ENCODE results near the gene RBFOX2.
A peak's percentile ranks its signal among the peaks of the same experiment; 100 is the strongest.
"Not testable (repeated sequence)": the region's sequence is repeated elsewhere in the genome, so short reads cannot be mapped to it uniquely, and the experiment has no call there.

The RBFOX2 gene

GRCh38 chr22:35775339-35775738 lies 253.3 kb downstream of the RBFOX2 start:
- no peak for DNase-seq (ENCODE audit: low spot score)

GRCh38 chr22:35769974-35770373 lies 258.6 kb downstream of the RBFOX2 start:
- no peak for DNase-seq (ENCODE audit: low spot score)

DNA sequence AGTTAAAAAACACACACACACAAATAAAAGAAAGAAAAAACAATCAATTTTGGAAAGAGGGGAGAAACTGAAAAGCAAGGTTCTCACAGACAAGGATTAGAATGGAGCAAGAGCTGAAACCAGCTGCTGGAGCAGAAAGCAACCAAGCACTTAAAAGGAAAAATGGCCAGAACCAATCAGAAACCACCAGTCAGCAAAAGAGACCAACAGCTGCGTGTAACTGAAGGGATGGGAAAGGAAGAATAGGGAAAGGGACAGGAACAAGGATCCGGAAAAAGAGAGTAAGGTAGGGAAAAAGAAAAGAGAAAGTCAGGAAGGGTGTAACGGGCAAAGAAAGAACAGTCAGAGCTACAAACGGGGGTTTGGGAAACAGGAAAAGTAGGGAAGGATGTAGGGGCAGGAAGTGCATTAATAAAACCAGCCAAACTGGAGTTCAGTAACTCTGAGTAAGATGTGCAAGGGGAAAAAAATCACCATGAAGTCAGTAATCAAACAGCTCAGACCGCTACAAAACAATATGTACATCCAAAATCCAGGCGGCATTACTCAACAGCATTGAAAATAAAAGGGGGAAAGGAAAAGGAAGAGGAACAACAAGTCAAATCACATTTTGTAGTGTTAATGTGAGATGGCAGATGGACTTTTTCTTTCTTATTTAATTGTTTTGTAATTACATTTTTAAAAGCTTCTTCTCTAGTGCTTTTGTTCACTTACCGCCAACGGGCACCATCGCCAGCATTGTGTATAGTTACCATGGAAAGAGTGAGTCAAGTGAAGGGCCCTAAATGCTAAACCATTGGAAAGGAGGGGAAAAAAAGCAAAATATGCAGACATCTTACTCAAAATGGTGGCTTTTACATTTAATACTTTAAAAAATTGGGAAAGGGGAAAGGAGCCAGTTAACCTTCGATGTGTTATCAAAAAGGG lies 261.7 kb downstream of the RBFOX2 start:
- DNase-seq (ENCODE audit: low spot score), result no peak

GRCh38 chr22:35761037-35761436 lies 267.6 kb downstream of the RBFOX2 start:
- DNase-seq (ENCODE audit: low spot score), result peak; percentile 18

- no peak for DNase-seq (ENCODE audit: low spot score)
These were observed 270.2 kb downstream of the RBFOX2 start for GRCh38 chr22:35758394-35758793.

GRCh38 chr22:35756722-35757121 lies 271.9 kb downstream of the RBFOX2 start:
- no peak for DNase-seq (ENCODE audit: low spot score)

GRCh38 chr22:35754761-35755160 lies 273.9 kb downstream of the RBFOX2 start:
- DNase-seq (ENCODE audit: low spot score), result no peak

DNA sequence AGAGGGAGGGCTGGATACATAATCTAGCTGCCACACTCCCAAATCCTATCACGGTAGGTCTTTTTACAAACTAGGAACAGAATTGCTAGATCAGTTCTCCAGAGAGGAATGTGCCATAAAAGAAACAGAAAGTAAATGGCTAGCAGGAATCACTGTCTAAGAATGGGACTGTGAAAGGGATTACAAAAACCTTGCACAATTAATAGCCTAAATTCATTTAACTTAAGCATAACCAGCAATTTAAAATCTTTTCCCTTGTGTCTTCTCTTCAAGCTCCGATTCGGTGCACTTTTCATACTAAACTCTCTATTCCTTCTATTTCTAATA lies 275.8 kb downstream of the RBFOX2 start:
- DNase-seq (ENCODE audit: low spot score), result no peak

DNA sequence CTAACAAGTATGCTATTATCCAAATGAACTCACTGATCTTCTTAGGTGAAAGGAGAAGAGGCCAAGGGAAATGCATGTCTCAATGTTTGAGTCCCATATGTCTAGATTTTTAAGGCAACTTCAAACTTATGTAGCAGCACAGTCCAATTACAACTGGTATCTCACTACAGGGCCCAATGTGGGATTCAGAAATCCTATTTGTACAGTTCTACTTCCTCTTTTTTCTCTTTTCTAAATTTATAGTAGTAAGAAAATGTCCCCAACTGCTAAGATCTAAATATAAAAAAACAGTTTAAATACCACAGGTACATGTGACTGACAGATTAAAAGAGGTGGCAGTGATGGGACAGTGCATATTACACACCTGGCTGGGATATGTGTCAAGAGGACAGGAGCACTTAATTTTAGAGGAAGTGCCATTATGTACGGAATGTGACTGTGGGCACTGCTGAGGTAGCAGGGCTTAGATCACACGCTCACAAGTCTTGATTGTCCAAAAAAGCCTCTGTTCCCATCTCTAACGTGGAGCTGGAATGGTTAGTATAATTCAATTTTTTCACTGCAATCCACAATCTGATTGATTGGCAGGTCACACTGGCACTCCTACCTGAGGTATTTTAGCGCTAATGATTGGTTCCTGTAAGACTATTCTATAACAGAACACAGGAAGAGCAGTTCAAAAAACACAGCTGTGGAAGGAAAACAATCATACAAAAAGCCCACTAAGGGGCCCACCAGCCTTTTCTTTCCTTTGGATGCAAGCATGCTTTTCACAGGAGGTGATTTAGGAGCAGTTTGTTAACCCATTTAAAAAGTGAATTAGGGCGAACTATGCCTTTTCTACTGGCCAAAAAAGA lies 276.4 kb downstream of the RBFOX2 start:
- peak; percentile 64 for DNase-seq (ENCODE audit: low spot score)

- DNase-seq (ENCODE audit: low spot score), result peak; percentile 96
These were observed 278.8 kb downstream of the RBFOX2 start for GRCh38 chr22:35749808-35750207.

DNA sequence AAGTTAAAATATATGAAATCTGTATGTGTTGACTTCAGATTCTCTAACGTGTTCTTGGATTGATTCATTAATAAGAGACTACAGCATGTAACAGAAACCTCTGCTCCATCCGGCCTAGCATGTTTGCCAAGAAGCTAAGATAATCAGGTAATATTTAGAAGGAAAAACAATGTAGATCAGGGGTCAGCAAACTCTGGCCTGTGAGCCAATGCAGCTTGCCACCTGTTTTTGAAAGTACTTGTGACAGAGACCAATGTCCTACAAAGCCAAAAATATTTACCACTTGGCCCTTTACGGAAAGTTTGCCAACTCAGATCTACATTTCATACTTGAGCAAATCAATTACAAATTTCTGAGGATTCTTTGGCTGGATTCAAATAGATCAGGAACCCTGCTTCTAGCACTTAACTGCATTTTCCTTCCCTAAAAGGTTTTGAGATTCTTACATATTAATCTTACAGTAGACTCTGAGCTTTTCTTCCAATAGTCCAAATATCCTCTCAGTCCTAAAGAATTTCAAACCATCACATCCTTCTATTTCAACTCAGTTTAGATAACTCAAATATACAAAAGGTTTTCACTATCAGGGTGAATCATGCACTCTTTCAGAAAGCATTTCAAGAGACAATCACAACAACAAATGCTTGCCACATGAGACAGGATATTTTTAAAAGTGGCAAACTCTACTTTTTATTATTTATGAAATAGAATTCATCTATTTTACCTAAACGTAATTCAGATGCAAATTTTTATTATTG lies 281.5 kb downstream of the RBFOX2 start:
- DNase-seq (ENCODE audit: low spot score), result no peak

DNA sequence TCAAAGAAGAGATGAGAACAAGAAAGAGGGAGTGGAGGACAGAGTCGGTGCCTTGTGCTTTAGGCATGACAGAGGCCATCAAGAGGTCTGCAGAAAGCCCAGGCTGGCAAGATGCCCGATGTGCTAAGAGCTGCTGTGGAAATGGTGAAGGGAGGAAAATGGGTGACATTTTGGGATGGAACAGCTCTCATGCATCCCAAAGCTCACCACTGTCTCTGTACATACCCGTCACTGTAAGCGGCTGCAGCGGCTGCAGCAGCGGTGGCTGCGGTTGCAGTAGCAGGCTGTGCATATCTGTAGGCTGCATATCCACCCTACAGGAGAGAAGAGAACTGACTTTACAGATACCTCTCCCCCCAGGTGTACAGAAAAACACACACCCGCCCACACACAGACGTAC lies 282.4 kb downstream of the RBFOX2 start:
- no peak for DNase-seq (ENCODE audit: low spot score)

DNA sequence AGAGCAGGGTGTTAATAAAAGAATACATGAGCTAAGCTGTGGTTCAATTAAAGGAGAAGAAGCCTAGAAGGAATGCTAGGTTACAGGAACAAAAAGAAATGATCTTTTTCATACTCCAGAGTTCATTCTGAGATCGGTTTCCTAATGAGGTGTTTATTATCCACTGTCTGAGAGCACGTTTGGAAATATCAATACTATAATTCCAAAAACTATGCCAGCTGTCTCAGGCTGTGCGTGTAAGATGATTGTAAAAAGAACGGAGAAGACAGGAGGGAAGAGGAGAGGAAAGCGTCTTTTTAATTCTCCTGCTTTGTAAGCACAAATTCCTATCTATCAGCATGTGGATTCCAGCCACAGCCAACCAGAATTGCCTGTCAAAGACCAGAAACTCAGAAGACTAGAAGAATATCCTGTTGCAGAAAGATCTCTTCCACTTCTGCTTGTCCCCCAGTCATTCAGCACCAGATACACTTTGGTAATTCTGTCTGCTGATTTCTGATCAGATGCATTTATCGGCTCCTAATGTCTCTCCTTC lies 285.2 kb downstream of the RBFOX2 start:
- no peak for DNase-seq (ENCODE audit: low spot score)

DNA sequence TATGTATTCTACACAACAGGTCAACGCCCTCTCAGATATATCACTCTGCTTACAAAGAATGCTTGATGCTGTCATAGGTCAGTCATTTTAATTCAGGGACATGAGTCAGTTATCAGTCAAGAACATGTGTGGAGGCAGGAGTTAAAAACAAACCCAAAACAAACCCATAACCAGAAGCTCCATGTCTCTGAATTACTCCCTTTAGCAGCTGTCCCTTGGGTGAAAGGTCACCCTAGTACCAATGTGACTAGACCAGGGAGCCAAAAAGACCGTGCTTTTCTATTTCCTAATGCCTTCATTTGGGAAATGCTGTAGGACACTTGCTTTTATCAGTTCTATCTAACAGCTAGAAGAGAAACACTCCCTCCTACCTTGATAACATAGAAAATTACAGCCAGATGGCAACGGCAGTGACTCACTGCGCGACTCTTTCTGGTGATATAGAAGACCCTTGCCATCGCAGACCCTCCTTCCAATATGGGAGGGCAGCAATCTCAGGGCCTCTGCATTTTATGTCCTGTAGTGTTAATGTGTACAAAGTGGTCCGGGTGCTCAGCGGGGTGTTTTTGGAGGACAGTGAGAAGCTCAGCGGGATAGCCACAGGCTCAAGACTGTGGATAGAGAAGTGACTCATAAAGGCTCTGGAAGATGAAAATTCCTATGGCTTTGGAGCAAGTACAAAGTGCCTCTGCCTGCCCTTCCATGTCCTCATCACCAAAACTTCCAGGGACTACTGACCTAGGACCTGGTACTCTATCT lies 286.1 kb downstream of the RBFOX2 start:
- DNase-seq (ENCODE audit: low spot score), result no peak

GRCh38 chr22:35740616-35741015 lies 288.0 kb downstream of the RBFOX2 start:
- no peak for DNase-seq (ENCODE audit: low spot score)

DNA sequence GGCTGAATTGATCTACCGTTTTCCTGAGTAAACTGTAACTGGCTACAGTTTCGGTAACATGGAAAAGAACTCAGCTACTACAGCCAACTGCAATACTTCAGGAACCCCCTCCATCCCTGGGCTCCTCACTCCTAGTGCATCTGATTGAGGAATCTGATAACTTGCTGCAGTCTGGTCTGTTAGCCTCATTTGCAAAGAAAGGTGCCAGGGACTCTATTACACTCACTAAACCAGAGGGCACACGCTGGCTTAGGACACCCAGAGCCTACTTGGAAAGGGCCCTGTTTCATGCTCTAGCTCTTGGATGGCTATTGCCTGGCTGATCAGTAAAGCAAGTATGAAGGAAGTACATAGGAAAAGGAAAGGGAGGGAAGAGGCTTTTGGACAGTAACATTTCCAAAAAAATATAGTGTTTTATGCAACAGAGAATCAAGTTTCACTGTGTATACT lies 288.7 kb downstream of the RBFOX2 start:
- DNase-seq (ENCODE audit: low spot score), result no peak

GRCh38 chr22:35739076-35739930 lies 289.3 kb downstream of the RBFOX2 start:
- no peak for DNase-seq (ENCODE audit: low spot score)

- DNase-seq (ENCODE audit: low spot score), result not testable (repeated sequence)
These were observed 290.7 kb downstream of the RBFOX2 start for GRCh38 chr22:35737886-35738285.

GRCh38 chr22:35736701-35737100 lies 291.9 kb downstream of the RBFOX2 start:
- no peak for DNase-seq (ENCODE audit: low spot score)

DNA sequence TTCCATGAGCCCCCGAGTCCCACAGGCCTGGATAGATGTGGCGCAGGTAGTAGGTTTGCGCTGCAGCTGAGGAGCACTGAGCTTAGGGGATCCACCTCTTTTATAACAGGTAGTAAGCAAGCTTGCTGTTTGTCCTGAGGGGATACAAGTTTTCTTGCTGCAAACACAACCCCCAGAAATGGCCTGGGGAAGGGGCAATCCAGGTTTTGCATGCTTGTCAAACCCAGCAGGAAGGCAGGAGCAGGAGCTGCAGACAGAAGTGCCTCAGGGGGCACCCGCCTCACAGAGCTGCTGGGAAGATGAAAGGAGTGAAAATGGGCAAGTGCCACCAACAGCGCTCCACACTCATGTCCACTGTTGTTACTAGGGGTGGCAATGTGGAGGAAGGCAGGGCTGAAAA lies 292.5 kb downstream of the RBFOX2 start:
- no peak for DNase-seq (ENCODE audit: low spot score)

Data from NAMALWA (cell line).